GM12878 (cell line): ENCODE measurements around the gene PPARA. TPM values are rescaled to one million over a fixed set of nuclear protein-coding genes. Genes with fewer than 3 reads are reported as not detected.

ENCODE experiments used
- ATF7 ChIP-seq: fragments of 450-650 bp; IDR thresholded peaks from 2 replicates; pipeline ENCODE4 v1.6.1; 2016; ENCODE audit warnings: low read depth, mild to moderate bottlenecking
- BHLHE40 ChIP-seq, 2 experiments: fragments of 450-650 bp in 1 of 2; IDR thresholded peaks; 2 replicates each; pipeline ENCODE4 v1.6.1; 2011 to 2017; ENCODE audit warnings: low read depth in 2 of 2, borderline replicate concordance in 1 of 2, improper control_type of control experiment in 1 of 2, low read length in 1 of 2, mild to moderate bottlenecking in 1 of 2
- CHD2 ChIP-seq: IDR thresholded peaks from 2 replicates; pipeline ENCODE4 v1.6.1; 2011; ENCODE audit warnings: low read depth, low read length, improper control_type of control experiment, borderline replicate concordance
- CREM ChIP-seq: IDR thresholded peaks from 2 replicates; pipeline ENCODE4 v1.6.1; 2014; ENCODE audit warnings: antibody characterized with exemption, low read depth
- HDAC6 ChIP-seq: fragments of 200-600 bp; sonication (generic); IDR thresholded peaks from one replicate; pipeline ENCODE4 v1.8.0; 2017; ENCODE audit warnings: antibody characterized with exemption; ENCODE audit not compliant: unreplicated experiment
- IKZF2 ChIP-seq, 2 experiments: fragments of 450-650 bp; IDR thresholded peaks; 2 replicates each; pipeline ENCODE4 v1.6.1; 2017; ENCODE audit warnings: mild to moderate bottlenecking in 2 of 2, moderate library complexity in 2 of 2
- NBN ChIP-seq: fragments of 450-650 bp; IDR thresholded peaks from 2 replicates; pipeline ENCODE4 v1.6.1; 2016
- POLR2AphosphoS2 ChIP-seq: IDR thresholded peaks from 2 replicates; pipeline ENCODE4 v1.6.1; 2011; ENCODE audit warnings: low read depth, mild to moderate bottlenecking, low read length, improper control_type of control experiment, moderate library complexity
- RAD51 ChIP-seq: fragments of 450-650 bp; IDR thresholded peaks from 2 replicates; pipeline ENCODE4 v1.6.1; 2016; ENCODE audit warnings: moderate library complexity, mild to moderate bottlenecking, inconsistent platforms
- SIN3A ChIP-seq: IDR thresholded peaks from 2 replicates; pipeline ENCODE4 v1.6.1; 2012; ENCODE audit warnings: low read depth, low read length, improper control_type of control experiment
- SREBF1 ChIP-seq: IDR thresholded peaks from 2 replicates; pipeline ENCODE4 v1.6.1; 2012; ENCODE audit warnings: mild to moderate bottlenecking, low read length
- polyA plus RNA-seq, 11 experiments: library from polyadenylated mRNA; depleted of rRNA in 4 of 11; unstranded in 6 of 11; stranded (reverse) in 5 of 11; fragments of >200 nt; fragmentation: Nextera tagmentation in 4 of 11; fragmentation: Illumina TruSeq in 1 of 11; extraction: Ambion mirVana in 4 of 11; extraction: Trizol in 1 of 11; gene quantifications; 1 replicate in 1 of 11; 2 replicates in 10 of 11; pipeline versions ENCODE4 v1.2.1 to v1.2.3, GENCODE V29; 2011 to 2016; ENCODE audit warnings: inconsistent platforms in 2 of 11, missing spikeins in 2 of 11, low read depth in 1 of 11
- total RNA-seq, 4 experiments: library from RNA; depleted of rRNA in 3 of 4; stranded (reverse); fragments of >200 nt in 3 of 4; fragmentation: Illumina TruSeq in 1 of 4; extraction: Trizol in 1 of 4; gene quantifications; 2 replicates each; pipeline versions ENCODE4 v1.2.1 to v1.2.3, GENCODE V29; 2013 to 2021
- TF ChIP-seq, protein P1 (sequence below): fragments of 450-650 bp; IDR thresholded peaks from 2 replicates; pipeline ENCODE4 v1.6.1; 2017; ENCODE audit warnings: low read depth, mild to moderate bottlenecking, moderate library complexity
- TF ChIP-seq, protein P2 (sequence below): fragments of 450-650 bp; conservative IDR thresholded peaks from 2 replicates; pipeline ENCODE4 v1.6.1; 2017; ENCODE audit warnings: mild to moderate bottlenecking, moderate library complexity
- TF ChIP-seq, protein P3 (sequence below): fragments of 450-650 bp; IDR thresholded peaks from 2 replicates; pipeline ENCODE4 v1.6.1; 2017; ENCODE audit warnings: mild to moderate bottlenecking, low read depth, inconsistent platforms; ENCODE audit not compliant: poor library complexity, severe bottlenecking

PPARA gene
- total and polyA plus RNA-seq, 10 of the 15 experiments (the other 5 are each of a cell fraction or from before 2014, with no cell fraction given), result 0.72 to 10.4 (median 4.6) TPM

DNA sequence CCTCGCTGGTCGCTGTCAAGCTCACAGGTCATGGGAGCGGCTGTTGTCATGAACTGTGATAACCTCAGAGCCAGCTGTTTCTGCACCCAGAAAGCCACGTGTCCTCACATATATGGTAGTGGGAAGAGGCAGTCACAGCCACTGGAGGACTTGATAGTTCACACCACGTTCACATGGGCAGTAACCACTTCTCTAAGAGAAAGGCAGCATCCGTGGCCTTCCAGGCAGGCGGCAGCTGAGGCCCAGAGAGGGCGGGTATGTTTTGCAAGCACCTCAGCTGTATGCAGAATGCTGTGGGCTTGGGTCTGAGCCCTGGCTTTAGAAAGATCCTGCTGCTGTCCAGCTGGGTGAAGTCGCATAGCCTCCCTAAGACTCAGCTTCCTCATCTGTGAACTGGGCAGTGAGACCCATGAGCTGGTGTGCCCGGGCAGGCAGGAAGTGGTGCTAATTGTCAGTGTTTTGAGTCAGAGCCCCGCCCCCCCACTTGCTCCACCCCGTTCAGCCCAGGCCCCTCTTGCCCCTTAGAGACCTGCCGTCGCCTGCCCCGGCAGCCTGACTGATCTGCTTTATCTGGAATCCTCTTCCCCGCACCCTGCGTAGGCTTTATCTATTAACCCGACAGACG lies 130.8 kb downstream of the PPARA start (continued):
- TF ChIP-seq, protein P1, sequence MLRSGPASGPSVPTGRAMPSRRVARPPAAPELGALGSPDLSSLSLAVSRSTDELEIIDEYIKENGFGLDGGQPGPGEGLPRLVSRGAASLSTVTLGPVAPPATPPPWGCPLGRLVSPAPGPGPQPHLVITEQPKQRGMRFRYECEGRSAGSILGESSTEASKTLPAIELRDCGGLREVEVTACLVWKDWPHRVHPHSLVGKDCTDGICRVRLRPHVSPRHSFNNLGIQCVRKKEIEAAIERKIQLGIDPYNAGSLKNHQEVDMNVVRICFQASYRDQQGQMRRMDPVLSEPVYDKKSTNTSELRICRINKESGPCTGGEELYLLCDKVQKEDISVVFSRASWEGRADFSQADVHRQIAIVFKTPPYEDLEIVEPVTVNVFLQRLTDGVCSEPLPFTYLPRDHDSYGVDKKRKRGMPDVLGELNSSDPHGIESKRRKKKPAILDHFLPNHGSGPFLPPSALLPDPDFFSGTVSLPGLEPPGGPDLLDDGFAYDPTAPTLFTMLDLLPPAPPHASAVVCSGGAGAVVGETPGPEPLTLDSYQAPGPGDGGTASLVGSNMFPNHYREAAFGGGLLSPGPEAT, result peak; percentile 78
- TF ChIP-seq, protein P2, sequence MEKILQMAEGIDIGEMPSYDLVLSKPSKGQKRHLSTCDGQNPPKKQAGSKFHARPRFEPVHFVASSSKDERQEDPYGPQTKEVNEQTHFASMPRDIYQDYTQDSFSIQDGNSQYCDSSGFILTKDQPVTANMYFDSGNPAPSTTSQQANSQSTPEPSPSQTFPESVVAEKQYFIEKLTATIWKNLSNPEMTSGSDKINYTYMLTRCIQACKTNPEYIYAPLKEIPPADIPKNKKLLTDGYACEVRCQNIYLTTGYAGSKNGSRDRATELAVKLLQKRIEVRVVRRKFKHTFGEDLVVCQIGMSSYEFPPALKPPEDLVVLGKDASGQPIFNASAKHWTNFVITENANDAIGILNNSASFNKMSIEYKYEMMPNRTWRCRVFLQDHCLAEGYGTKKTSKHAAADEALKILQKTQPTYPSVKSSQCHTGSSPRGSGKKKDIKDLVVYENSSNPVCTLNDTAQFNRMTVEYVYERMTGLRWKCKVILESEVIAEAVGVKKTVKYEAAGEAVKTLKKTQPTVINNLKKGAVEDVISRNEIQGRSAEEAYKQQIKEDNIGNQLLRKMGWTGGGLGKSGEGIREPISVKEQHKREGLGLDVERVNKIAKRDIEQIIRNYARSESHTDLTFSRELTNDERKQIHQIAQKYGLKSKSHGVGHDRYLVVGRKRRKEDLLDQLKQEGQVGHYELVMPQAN, result peak; percentile 41; the same call in 1 of the 2 replicates
- TF ChIP-seq, protein P3, sequence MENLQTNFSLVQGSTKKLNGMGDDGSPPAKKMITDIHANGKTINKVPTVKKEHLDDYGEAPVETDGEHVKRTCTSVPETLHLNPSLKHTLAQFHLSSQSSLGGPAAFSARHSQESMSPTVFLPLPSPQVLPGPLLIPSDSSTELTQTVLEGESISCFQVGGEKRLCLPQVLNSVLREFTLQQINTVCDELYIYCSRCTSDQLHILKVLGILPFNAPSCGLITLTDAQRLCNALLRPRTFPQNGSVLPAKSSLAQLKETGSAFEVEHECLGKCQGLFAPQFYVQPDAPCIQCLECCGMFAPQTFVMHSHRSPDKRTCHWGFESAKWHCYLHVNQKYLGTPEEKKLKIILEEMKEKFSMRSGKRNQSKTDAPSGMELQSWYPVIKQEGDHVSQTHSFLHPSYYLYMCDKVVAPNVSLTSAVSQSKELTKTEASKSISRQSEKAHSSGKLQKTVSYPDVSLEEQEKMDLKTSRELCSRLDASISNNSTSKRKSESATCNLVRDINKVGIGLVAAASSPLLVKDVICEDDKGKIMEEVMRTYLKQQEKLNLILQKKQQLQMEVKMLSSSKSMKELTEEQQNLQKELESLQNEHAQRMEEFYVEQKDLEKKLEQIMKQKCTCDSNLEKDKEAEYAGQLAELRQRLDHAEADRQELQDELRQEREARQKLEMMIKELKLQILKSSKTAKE, result peak; percentile 42
- TF ChIP-seq RAD51, result peak; percentile 90
- peak in 1 of 2 experiments; percentile 62; a peak in 2 of 4 replicates for TF ChIP-seq BHLHE40 (IDR thresholded peaks at IDR 0.05; ENCODE audit: borderline replicate concordance in 1 of 2, low read depth in 2 of 2, low read length in 1 of 2)
- no peak for TF ChIP-seq CHD2
- no peak for TF ChIP-seq CREM
- peak in 1 of 2 experiments; percentile 27; a peak in 2 of 4 replicates for TF ChIP-seq IKZF2 (IDR thresholded peaks at IDR 0.05)
- TF ChIP-seq HDAC6, result no peak
- no peak for TF ChIP-seq SIN3A
- no peak for TF ChIP-seq POLR2AphosphoS2
- TF ChIP-seq ATF7, result 0 out of 2 replicates have a peak, but pooled peaks have one; percentile 32
- TF ChIP-seq SREBF1, result no peak
- peak; percentile 74; the same call in 1 of the 2 replicates for TF ChIP-seq NBN
